ENCODE data around the gene PTGES.

Gene PTGES

GRCh38 chr9:129696944-129697655, 55.7 kb downstream of the PTGES start:
- H3K36me3 ChIP-seq (ENCODE audit: insufficient read depth, low read length) = no peaks in the 10 kb centered on the region
- peak overlapping the region; percentile 85 for H3K9ac ChIP-seq (ENCODE audit: low read depth, low read length)
- H3K4me2 ChIP-seq (ENCODE audit: low read length) = peak overlapping the region; percentile 95
- H3K4me1 ChIP-seq (ENCODE audit: control insufficient read depth, insufficient read depth, low read length) = peaks cover 40% of the 10 kb centered on the region
- H3K27me3 ChIP-seq (ENCODE audit: control insufficient read depth, insufficient read depth, low read length) = peaks cover 10% of the 10 kb centered on the region
- no peaks in the 10 kb centered on the region for H3K9me3 ChIP-seq (replicated peaks; ENCODE audit: low read length)
- H3K4me3 ChIP-seq (ENCODE audit: low read length) = peak overlapping the region; percentile 68

- Histone ChIP-seq H3K36me3 (ENCODE audit: insufficient read depth, low read length) (no peaks in the 10 kb centered on the region), H3K4me2 (ENCODE audit: low read length) (no peak overlapping the region), H3K4me3 (ENCODE audit: low read length) (no peak overlapping the region), H3K27me3 (ENCODE audit: control insufficient read depth, insufficient read depth, low read length) (peaks cover 10% of the 10 kb centered on the region), H3K4me1 (ENCODE audit: control insufficient read depth, insufficient read depth, low read length) (peaks cover 40% of the 10 kb centered on the region), H3K9me3 (replicated peaks; ENCODE audit: low read length) (no peaks in the 10 kb centered on the region), H3K9ac (ENCODE audit: low read depth, low read length) (no peak overlapping the region)
These were observed 57.0 kb downstream of the PTGES start for GRCh38 chr9:129695870-129696269.

- H3K9ac ChIP-seq (ENCODE audit: low read depth, low read length) = no peak overlapping the region
- H3K27me3 ChIP-seq (ENCODE audit: control insufficient read depth, insufficient read depth, low read length) = peaks cover 11% of the 10 kb centered on the region
These were observed 58.6 kb downstream of the PTGES start for GRCh38 chr9:129694243-129694646.

GRCh38 chr9:129693741-129694140, 59.1 kb downstream of the PTGES start:
- Histone ChIP-seq H3K4me2 (ENCODE audit: low read length) (no peak overlapping the region), H3K4me1 (ENCODE audit: control insufficient read depth, insufficient read depth, low read length) (peaks cover 37% of the 10 kb centered on the region), H3K36me3 (ENCODE audit: insufficient read depth, low read length) (no peaks in the 10 kb centered on the region), H3K9me3 (replicated peaks; ENCODE audit: low read length) (no peaks in the 10 kb centered on the region), H3K9ac (ENCODE audit: low read depth, low read length) (no peak overlapping the region), H3K27me3 (ENCODE audit: control insufficient read depth, insufficient read depth, low read length) (peaks cover 14% of the 10 kb centered on the region), H3K4me3 (ENCODE audit: low read length) (no peak overlapping the region)

More at GRCh38 chr9:129694243-129694646, 58.6 kb downstream of the PTGES start:
- no peaks in the 10 kb centered on the region for H3K9me3 ChIP-seq (replicated peaks; ENCODE audit: low read length)
- no peaks in the 10 kb centered on the region for H3K36me3 ChIP-seq (ENCODE audit: insufficient read depth, low read length)
- peaks cover 40% of the 10 kb centered on the region for H3K4me1 ChIP-seq (ENCODE audit: control insufficient read depth, insufficient read depth, low read length)
- H3K4me2 ChIP-seq (ENCODE audit: low read length) = no peak overlapping the region
- H3K4me3 ChIP-seq (ENCODE audit: low read length) = no peak overlapping the region

GRCh38 chr9:129692534-129692933, 60.3 kb downstream of the PTGES start:
- no peak overlapping the region for H3K9ac ChIP-seq (ENCODE audit: low read depth, low read length)
- H3K4me1 ChIP-seq (ENCODE audit: control insufficient read depth, insufficient read depth, low read length) = peaks cover 26% of the 10 kb centered on the region
- no peaks in the 10 kb centered on the region for H3K9me3 ChIP-seq (replicated peaks; ENCODE audit: low read length)
- H3K4me3 ChIP-seq (ENCODE audit: low read length) = no peak overlapping the region
- H3K27me3 ChIP-seq (ENCODE audit: control insufficient read depth, insufficient read depth, low read length) = peaks cover 20% of the 10 kb centered on the region
- H3K4me2 ChIP-seq (ENCODE audit: low read length) = no peak overlapping the region
- H3K36me3 ChIP-seq (ENCODE audit: insufficient read depth, low read length) = no peaks in the 10 kb centered on the region

All from skeletal muscle satellite cell (primary cell).